Measurements from ENCODE around the gene LAPTM5.

GRCh38 chr1:30771005-30771404, 13.4 kb upstream of the LAPTM5 start:
- TF ChIP-seq CTCF (IDR thresholded peaks at IDR 0.05): no peak
- no peak for TF ChIP-seq POLR2AphosphoS5 (IDR thresholded peaks at IDR 0.05)

Measured in upper lobe of left lung (tissue), 4 donors.